Measurements from ENCODE around the gene CIART. TPM values are rescaled to one million over a fixed set of nuclear protein-coding genes. Genes with fewer than 3 reads are reported as not detected.

The CIART gene
- total RNA-seq, 1 donor from 2014 or later = 6.6 TPM

GRCh38 chr1:150280138-150280707 is 2.1 kb upstream of the CIART start:
- H3K9me3 ChIP-seq = no peaks in the 10 kb centered on the region
- TF ChIP-seq POLR2A (IDR thresholded peaks at IDR 0.05) (no peak), CTCF (IDR thresholded peaks at IDR 0.05) (no peak), POLR2AphosphoS5 (IDR thresholded peaks at IDR 0.05; ENCODE audit: insufficient read depth in 1 of 2, low read depth in 1 of 2) (no peak)
- H3K4me3 ChIP-seq = no peak overlapping the region
- no peaks in the 10 kb centered on the region for H3K36me3 ChIP-seq
- H3K4me1 ChIP-seq = peaks cover 31% of the 10 kb centered on the region
- intact Hi-C loops (cut with DNase I) = no loop called here
- DNase-seq (ENCODE audit: extremely low spot score in 2 of 2) = no peak
- H3K27ac ChIP-seq = peak overlapping the region; percentile 91
- H3K27me3 ChIP-seq = no peaks in the 10 kb centered on the region

GRCh38 chr1:150281221-150281757 is 1.1 kb upstream of the CIART start:
- peaks cover 0 to 1% of the 10 kb centered on the region in 2 donors for H3K36me3 ChIP-seq
- no peaks in the 10 kb centered on the region for H3K27me3 ChIP-seq
- DNase-seq (ENCODE audit: extremely low spot score in 2 of 2) = no peak
- H3K4me1 ChIP-seq = peaks cover 31% of the 10 kb centered on the region
- peak overlapping the region; percentile 91 for H3K27ac ChIP-seq
- peak overlapping the region; percentile 55 to 72 for H3K4me3 ChIP-seq
- no peaks in the 10 kb centered on the region for H3K9me3 ChIP-seq
- TF ChIP-seq CTCF (IDR thresholded peaks at IDR 0.05) (peak; percentile 56 to 70 (median 59)), POLR2AphosphoS5 (IDR thresholded peaks at IDR 0.05; ENCODE audit: insufficient read depth in 1 of 2, low read depth in 1 of 2) (no peak)
- intact Hi-C loops (cut with DNase I) = no loop called here

- no peak for DNase-seq (ENCODE audit: extremely low spot score in 2 of 2)
- Histone ChIP-seq H3K27ac (peak overlapping the region; percentile 91), H3K27me3 (no peaks in the 10 kb centered on the region), H3K4me3 (peak overlapping the region; percentile 55 to 72), H3K9me3 (no peaks in the 10 kb centered on the region), H3K36me3 (peaks cover 0 to 8% of the 10 kb centered on the region in 2 donors), H3K4me1 (peaks cover 31% of the 10 kb centered on the region)
- intact Hi-C loops (cut with DNase I) = no loop called here
- TF ChIP-seq CTCF (IDR thresholded peaks at IDR 0.05) (no peak), POLR2A (IDR thresholded peaks at IDR 0.05) (no peak), POLR2AphosphoS5 (IDR thresholded peaks at IDR 0.05; ENCODE audit: insufficient read depth in 1 of 2, low read depth in 1 of 2) (no peak)
Measured at GRCh38 chr1:150282558-150282958, 204 bp downstream of the CIART start.

GRCh38 chr1:150283260-150283659 is 906 bp downstream of the CIART start:
- Histone ChIP-seq H3K9me3 (no peaks in the 10 kb centered on the region), H3K27ac (peak overlapping the region; percentile 91), H3K36me3 (peaks cover 0 to 8% of the 10 kb centered on the region in 2 donors), H3K4me1 (peaks cover 31% of the 10 kb centered on the region), H3K27me3 (no peaks in the 10 kb centered on the region), H3K4me3 (peak overlapping the region; percentile 55 to 72)
- intact Hi-C loops (cut with DNase I) = no loop called here
- no peak for DNase-seq (ENCODE audit: extremely low spot score in 2 of 2)
- TF ChIP-seq CTCF (IDR thresholded peaks at IDR 0.05) (no peak), POLR2A (IDR thresholded peaks at IDR 0.05) (no peak), POLR2AphosphoS5 (IDR thresholded peaks at IDR 0.05; ENCODE audit: insufficient read depth in 1 of 2, low read depth in 1 of 2) (no peak)

GRCh38 chr1:150288382-150288781 is 6.0 kb downstream of the CIART start:
- intact Hi-C loops (cut with DNase I) = no loop called here
- TF ChIP-seq POLR2AphosphoS5 (IDR thresholded peaks at IDR 0.05; ENCODE audit: insufficient read depth in 1 of 2, low read depth in 1 of 2) = no peak
- no peak for TF ChIP-seq CTCF (IDR thresholded peaks at IDR 0.05)
- no peak for TF ChIP-seq POLR2A (IDR thresholded peaks at IDR 0.05)
- DNase-seq (ENCODE audit: extremely low spot score in 2 of 2) = no peak
- Histone ChIP-seq H3K27ac (no peak overlapping the region), H3K27me3 (no peaks in the 10 kb centered on the region), H3K4me1 (peaks cover 10% of the 10 kb centered on the region), H3K9me3 (no peaks in the 10 kb centered on the region), H3K4me3 (no peak overlapping the region), H3K36me3 (peaks cover 0 to 8% of the 10 kb centered on the region in 2 donors)
